Stimulated activated effector memory CD8-positive, alpha-beta T cell treated with anti-CD3 and anti-CD28 coated beads, Interleukin-12 subunit alpha, Interleukin-12 subunit beta, amount 100 ng/mL, for 72 hours (primary cell): Measurements from ENCODE around the gene TMEM43.

Source experiments
- ATAC-seq: fragments of 150-1000 bp; cut with Tn5 transposase; 2 replicates; pipeline ENCODE4 v1.10.0; 2021
- DNase-seq, 2 donors: peaks; one replicate each; pipeline ENCODE4 v3.0.0; 2021 to 2022; ENCODE audit warnings: low spot score in 2 of 2
- H3K27ac Mint-ChIP-seq: one replicate; pipeline ENCODE4 v1.8.0; 2022; ENCODE audit warnings: mild to moderate bottlenecking, mixed read lengths
- H3K36me3 Mint-ChIP-seq: one replicate; pipeline ENCODE4 v1.8.0; 2022; ENCODE audit warnings: mild to moderate bottlenecking, mixed read lengths
- H3K4me1 Mint-ChIP-seq: one replicate; pipeline ENCODE4 v1.8.0; 2022; ENCODE audit warnings: mixed read lengths
- H3K4me3 Mint-ChIP-seq: one replicate; pipeline ENCODE4 v1.8.0; 2022; ENCODE audit warnings: mild to moderate bottlenecking, mixed read lengths
- H3K9me3 Mint-ChIP-seq: one replicate; pipeline ENCODE4 v1.8.0; 2022; ENCODE audit warnings: mixed read lengths

The TMEM43 gene

GRCh38 chr3:14140668-14141067 is 15.8 kb downstream of the TMEM43 start:
- ATAC-seq (no peak), DNase-seq (no peak)
- H3K4me3 Mint-ChIP-seq: no peak overlapping the region
- H3K27ac Mint-ChIP-seq: peak overlapping the region; percentile 97
- peaks cover 58% of the 10 kb centered on the region for H3K4me1 Mint-ChIP-seq
- no peaks in the 10 kb centered on the region for H3K9me3 Mint-ChIP-seq
- H3K36me3 Mint-ChIP-seq: peaks cover 70% of the 10 kb centered on the region

- H3K4me3 Mint-ChIP-seq: no peak overlapping the region
- ATAC-seq (no peak), DNase-seq (no peak)
- no peaks in the 10 kb centered on the region for H3K9me3 Mint-ChIP-seq
- peaks cover 65% of the 10 kb centered on the region for H3K36me3 Mint-ChIP-seq
- peak overlapping the region; percentile 97 for H3K27ac Mint-ChIP-seq
- H3K4me1 Mint-ChIP-seq: peaks cover 58% of the 10 kb centered on the region
Observed at GRCh38 chr3:14141144-14141543, 16.3 kb downstream of the TMEM43 start.

GRCh38 chr3:14141602-14142341 is 16.9 kb downstream of the TMEM43 start:
- peaks cover 64% of the 10 kb centered on the region for H3K4me1 Mint-ChIP-seq
- H3K27ac Mint-ChIP-seq: peak overlapping the region; percentile 97
- H3K4me3 Mint-ChIP-seq: no peak overlapping the region
- DNase-seq: no peak
- no peaks in the 10 kb centered on the region for H3K9me3 Mint-ChIP-seq
- no peak for ATAC-seq
- peaks cover 62% of the 10 kb centered on the region for H3K36me3 Mint-ChIP-seq

- Mint-ChIP-seq H3K4me3 (peak overlapping the region; percentile 37), H3K9me3 (no peaks in the 10 kb centered on the region), H3K4me1 (peaks cover 64% of the 10 kb centered on the region), H3K36me3 (peaks cover 68% of the 10 kb centered on the region), H3K27ac (peak overlapping the region; percentile 97)
- ATAC-seq (peak; percentile 42), DNase-seq (peak in 1 of 2 donors; percentile 63)
Observed at GRCh38 chr3:14142567-14143270, 17.9 kb downstream of the TMEM43 start.

- Mint-ChIP-seq H3K4me3 (peak overlapping the region; percentile 41), H3K4me1 (peaks cover 64% of the 10 kb centered on the region), H3K27ac (peak overlapping the region; percentile 97), H3K9me3 (no peaks in the 10 kb centered on the region), H3K36me3 (peaks cover 68% of the 10 kb centered on the region)
- ATAC-seq (peak; percentile 24), DNase-seq (no peak)
Observed at GRCh38 chr3:14143271-14144225, 18.7 kb downstream of the TMEM43 start.

GRCh38 chr3:14144423-14145075 is 19.7 kb downstream of the TMEM43 start:
- peak; percentile 91 for ATAC-seq

GRCh38 chr3:14145236-14145635 is 20.4 kb downstream of the TMEM43 start:
- peak overlapping the region; percentile 41 for H3K4me3 Mint-ChIP-seq
- no peaks in the 10 kb centered on the region for H3K9me3 Mint-ChIP-seq
- no peak for DNase-seq
- ATAC-seq: no peak
- peaks cover 66% of the 10 kb centered on the region for H3K36me3 Mint-ChIP-seq
- peaks cover 57% of the 10 kb centered on the region for H3K4me1 Mint-ChIP-seq
- peak overlapping the region; percentile 97 for H3K27ac Mint-ChIP-seq

More at GRCh38 chr3:14144423-14145075, 19.7 kb downstream of the TMEM43 start:
- H3K4me3 Mint-ChIP-seq: peak overlapping the region; percentile 41
- peaks cover 70% of the 10 kb centered on the region for H3K36me3 Mint-ChIP-seq
- H3K4me1 Mint-ChIP-seq: peaks cover 64% of the 10 kb centered on the region
- peak overlapping the region; percentile 97 for H3K27ac Mint-ChIP-seq
- peak; percentile 35 to 74 for DNase-seq
- no peaks in the 10 kb centered on the region for H3K9me3 Mint-ChIP-seq

- DNase-seq: no peak
- H3K27ac Mint-ChIP-seq: peak overlapping the region; percentile 97
- no peaks in the 10 kb centered on the region for H3K9me3 Mint-ChIP-seq
- H3K4me1 Mint-ChIP-seq: peaks cover 51% of the 10 kb centered on the region
- no peak for ATAC-seq
- H3K36me3 Mint-ChIP-seq: peaks cover 66% of the 10 kb centered on the region
- H3K4me3 Mint-ChIP-seq: no peak overlapping the region
Observed at GRCh38 chr3:14145670-14146380, 21.0 kb downstream of the TMEM43 start.

GRCh38 chr3:14146381-14147065 is 21.7 kb downstream of the TMEM43 start:
- Mint-ChIP-seq H3K4me1 (peaks cover 45% of the 10 kb centered on the region), H3K36me3 (peaks cover 64% of the 10 kb centered on the region), H3K9me3 (no peaks in the 10 kb centered on the region), H3K27ac (peak overlapping the region; percentile 97), H3K4me3 (no peak overlapping the region)
- DNase-seq (no peak), ATAC-seq (no peak)

- DNase-seq: no peak
- ATAC-seq: no peak
- H3K27ac Mint-ChIP-seq: peak overlapping the region; percentile 97
- H3K9me3 Mint-ChIP-seq: no peaks in the 10 kb centered on the region
- H3K4me1 Mint-ChIP-seq: peaks cover 40% of the 10 kb centered on the region
- no peak overlapping the region for H3K4me3 Mint-ChIP-seq
- H3K36me3 Mint-ChIP-seq: peaks cover 59% of the 10 kb centered on the region
Observed at GRCh38 chr3:14147066-14147435, 22.2 kb downstream of the TMEM43 start.

- ATAC-seq (no peak), DNase-seq (no peak)
- Mint-ChIP-seq H3K4me3 (no peak overlapping the region), H3K27ac (peak overlapping the region; percentile 97), H3K36me3 (peaks cover 59% of the 10 kb centered on the region), H3K9me3 (no peaks in the 10 kb centered on the region), H3K4me1 (peaks cover 34% of the 10 kb centered on the region)
Observed at GRCh38 chr3:14147617-14148016, 22.8 kb downstream of the TMEM43 start.

GRCh38 chr3:14148041-14148985 is 23.5 kb downstream of the TMEM43 start:
- peaks cover 28% of the 10 kb centered on the region for H3K4me1 Mint-ChIP-seq
- no peak for DNase-seq
- H3K27ac Mint-ChIP-seq: peak overlapping the region; percentile 97
- peaks cover 59% of the 10 kb centered on the region for H3K36me3 Mint-ChIP-seq
- no peaks in the 10 kb centered on the region for H3K9me3 Mint-ChIP-seq
- H3K4me3 Mint-ChIP-seq: no peak overlapping the region
- ATAC-seq: no peak

- Mint-ChIP-seq H3K9me3 (no peaks in the 10 kb centered on the region), H3K27ac (peak overlapping the region; percentile 72), H3K4me3 (no peak overlapping the region), H3K4me1 (peaks cover 24% of the 10 kb centered on the region), H3K36me3 (peaks cover 66% of the 10 kb centered on the region)
- DNase-seq (no peak), ATAC-seq (no peak)
Observed at GRCh38 chr3:14150078-14150477, 25.2 kb downstream of the TMEM43 start.
